ENCODE data around the gene SELENOO. TPM values are rescaled to one million over a fixed set of nuclear protein-coding genes. Genes with fewer than 3 reads are reported as not detected.

SELENOO gene
- total RNA-seq, 1 experiment from 2014 or later = 9.4 TPM

Other genes with a start within 250 kb of the SELENOO start
- 9.3 and 12.7 TPM in 2 replicates for gene PIM3, start 240.2 kb upstream of the SELENOO start, total RNA-seq (2014; rRNA removed; shearing (Covaris generic))
- not detected in 2 replicates for gene IL17REL, start 188.2 kb upstream of the SELENOO start, total RNA-seq (2014; rRNA removed; shearing (Covaris generic))
- gene TTLL8, start 142.7 kb upstream of the SELENOO start, total RNA-seq (2014; rRNA removed; shearing (Covaris generic)) = not detected in 2 replicates
- gene MLC1, start 115.6 kb upstream of the SELENOO start, total RNA-seq (2014; rRNA removed; shearing (Covaris generic)) = not detected in 2 replicates
- 0.29 TPM in 1 of 2 replicates, not detected in the other for gene MOV10L1, start 111.0 kb upstream of the SELENOO start, total RNA-seq (2014; rRNA removed; shearing (Covaris generic))
- 0.49 TPM in 1 of 2 replicates, not detected in the other for gene PANX2, start 30.3 kb upstream of the SELENOO start, total RNA-seq (2014; rRNA removed; shearing (Covaris generic))
- gene TRABD, start 15.1 kb upstream of the SELENOO start, total RNA-seq (2014; rRNA removed; shearing (Covaris generic)) = 11.2 and 11.6 TPM in 2 replicates
- 6.7 and 7.1 TPM in 2 replicates for gene TUBGCP6, start 44.0 kb downstream of the SELENOO start, total RNA-seq (2014; rRNA removed; shearing (Covaris generic))
- gene HDAC10, start 50.3 kb downstream of the SELENOO start, total RNA-seq (2014; rRNA removed; shearing (Covaris generic)) = 4.2 and 5.0 TPM in 2 replicates
- gene MAPK12, start 60.7 kb downstream of the SELENOO start, total RNA-seq (2014; rRNA removed; shearing (Covaris generic)) = 6.7 and 13.2 TPM in 2 replicates
- gene MAPK11, start 69.4 kb downstream of the SELENOO start, total RNA-seq (2014; rRNA removed; shearing (Covaris generic)) = 1.8 TPM in 2 replicates
- 27.6 and 37.1 TPM in 2 replicates for gene PLXNB2, start 106.6 kb downstream of the SELENOO start, total RNA-seq (2014; rRNA removed; shearing (Covaris generic))
- gene DENND6B, start 126.0 kb downstream of the SELENOO start, total RNA-seq (2014; rRNA removed; shearing (Covaris generic)) = 0.68 and 2.2 TPM in 2 replicates
- gene PPP6R2, start 142.3 kb downstream of the SELENOO start, total RNA-seq (2014; rRNA removed; shearing (Covaris generic)) = 15.3 and 18.3 TPM in 2 replicates